Nasal cavity respiratory epithelium epithelial cell of viscerocranial mucosa (primary cell): ENCODE results near the gene SPPL2C. TPM values are rescaled to one million over a fixed set of nuclear protein-coding genes. Genes with fewer than 3 reads are reported as not detected.

Experiments
- total RNA-seq: library from RNA; depleted of rRNA; stranded (reverse); fragments of >200 nt; gene quantifications from 2 replicates; pipeline ENCODE4 v1.2.3, GENCODE V29; 2014

The SPPL2C gene, protein sequence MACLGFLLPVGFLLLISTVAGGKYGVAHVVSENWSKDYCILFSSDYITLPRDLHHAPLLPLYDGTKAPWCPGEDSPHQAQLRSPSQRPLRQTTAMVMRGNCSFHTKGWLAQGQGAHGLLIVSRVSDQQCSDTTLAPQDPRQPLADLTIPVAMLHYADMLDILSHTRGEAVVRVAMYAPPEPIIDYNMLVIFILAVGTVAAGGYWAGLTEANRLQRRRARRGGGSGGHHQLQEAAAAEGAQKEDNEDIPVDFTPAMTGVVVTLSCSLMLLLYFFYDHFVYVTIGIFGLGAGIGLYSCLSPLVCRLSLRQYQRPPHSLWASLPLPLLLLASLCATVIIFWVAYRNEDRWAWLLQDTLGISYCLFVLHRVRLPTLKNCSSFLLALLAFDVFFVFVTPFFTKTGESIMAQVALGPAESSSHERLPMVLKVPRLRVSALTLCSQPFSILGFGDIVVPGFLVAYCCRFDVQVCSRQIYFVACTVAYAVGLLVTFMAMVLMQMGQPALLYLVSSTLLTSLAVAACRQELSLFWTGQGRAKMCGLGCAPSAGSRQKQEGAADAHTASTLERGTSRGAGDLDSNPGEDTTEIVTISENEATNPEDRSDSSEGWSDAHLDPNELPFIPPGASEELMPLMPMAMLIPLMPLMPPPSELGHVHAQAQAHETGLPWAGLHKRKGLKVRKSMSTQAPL
- not detected in 2 replicates for total RNA-seq

DNA sequence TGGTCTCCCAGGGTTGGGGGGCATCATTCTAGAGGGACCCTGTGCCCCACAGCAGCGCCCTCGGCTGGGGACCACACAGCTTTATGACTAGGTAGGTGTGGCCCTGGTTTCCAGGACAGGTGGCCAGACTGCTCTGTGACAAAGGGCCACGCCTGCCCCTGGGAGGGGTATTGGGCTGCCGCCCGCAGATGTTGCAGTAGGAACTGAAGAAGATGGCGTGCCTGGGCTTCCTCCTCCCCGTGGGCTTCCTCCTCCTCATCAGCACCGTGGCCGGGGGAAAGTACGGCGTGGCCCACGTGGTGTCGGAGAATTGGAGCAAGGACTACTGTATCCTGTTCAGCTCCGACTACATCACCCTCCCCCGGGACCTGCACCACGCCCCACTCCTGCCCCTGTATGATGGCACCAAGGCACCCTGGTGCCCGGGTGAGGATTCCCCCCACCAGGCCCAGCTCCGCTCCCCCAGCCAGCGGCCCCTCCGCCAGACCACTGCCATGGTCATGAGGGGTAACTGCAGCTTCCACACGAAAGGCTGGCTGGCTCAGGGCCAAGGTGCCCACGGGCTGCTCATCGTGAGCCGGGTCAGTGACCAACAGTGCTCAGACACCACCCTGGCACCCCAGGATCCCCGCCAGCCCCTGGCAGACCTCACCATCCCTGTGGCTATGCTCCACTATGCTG is at the start of gene SPPL2C:
TSS of gene SPPL2C (plus strand) at position 187 of the 681 bp plus-strand sequence. CDS start at position 213, 26 bp downstream.

DNA sequence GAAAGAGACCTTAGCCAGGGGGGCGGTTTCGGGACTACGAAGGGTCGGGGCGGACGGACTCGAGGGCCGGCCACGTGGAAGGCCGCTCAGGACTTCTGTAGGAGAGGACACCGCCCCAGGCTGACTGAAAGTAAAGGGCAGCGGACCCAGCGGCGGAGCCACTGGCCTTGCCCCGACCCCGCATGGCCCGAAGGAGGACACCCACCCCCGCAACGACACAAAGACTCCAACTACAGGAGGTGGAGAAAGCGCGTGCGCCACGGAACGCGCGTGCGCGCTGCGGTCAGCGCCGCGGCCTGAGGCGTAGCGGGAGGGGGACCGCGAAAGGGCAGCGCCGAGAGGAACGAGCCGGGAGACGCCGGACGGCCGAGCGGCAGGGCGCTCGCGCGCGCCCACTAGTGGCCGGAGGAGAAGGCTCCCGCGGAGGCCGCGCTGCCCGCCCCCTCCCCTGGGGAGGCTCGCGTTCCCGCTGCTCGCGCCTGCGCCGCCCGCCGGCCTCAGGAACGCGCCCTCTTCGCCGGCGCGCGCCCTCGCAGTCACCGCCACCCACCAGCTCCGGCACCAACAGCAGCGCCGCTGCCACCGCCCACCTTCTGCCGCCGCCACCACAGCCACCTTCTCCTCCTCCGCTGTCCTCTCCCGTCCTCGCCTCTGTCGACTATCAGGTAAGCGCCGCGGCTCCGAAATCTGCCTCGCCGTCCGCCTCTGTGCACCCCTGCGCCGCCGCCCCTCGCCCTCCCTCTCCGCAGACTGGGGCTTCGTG is 49.5 kb downstream of the SPPL2C start, which contains the start of gene MAPT:
TSS of gene MAPT (plus strand) at position 533 of the 763 bp plus-strand sequence. CDS start 67,784 bp downstream, outside the sequence.

Other genes starting within 250 kb of the SPPL2C start
- gene CRHR1, start 60.6 kb upstream of the SPPL2C start, total RNA-seq = not detected in 2 replicates
- gene MAPT, start 49.7 kb downstream of the SPPL2C start, total RNA-seq = under 0.01 and 0.14 TPM in 2 replicates
- not detected in 2 replicates for gene STH, start 154.4 kb downstream of the SPPL2C start, total RNA-seq